Keratinocyte (primary cell): ENCODE results near the gene YEATS4.

ENCODE experiments used
- CTCF ChIP-seq, 3 experiments: IDR thresholded peaks in 1 of 3; conservative IDR thresholded peaks in 1 of 3; optimal IDR thresholded peaks in 1 of 3; 2 replicates in 2 of 3; 3 replicates in 1 of 3; pipeline versions ENCODE3 to v1.5.1; 2011; ENCODE audit warnings: low read length in 3 of 3, mild to moderate bottlenecking in 3 of 3, moderate library complexity in 2 of 3, control low read depth in 1 of 3, inconsistent platforms in 1 of 3; ENCODE audit not compliant: insufficient read depth in 2 of 3; ENCODE audit errors: extremely low read depth in 1 of 3
- EZH2 ChIP-seq: IDR thresholded peaks from one replicate; pipeline ENCODE4 v1.6.1; 2012; ENCODE audit warnings: inconsistent platforms, mild to moderate bottlenecking, low read length, moderate library complexity

GRCh38 chr12:69397978-69398377 is 38.4 kb downstream of the YEATS4 start:
- no peak for TF ChIP-seq CTCF (optimal IDR thresholded peaks at IDR 0.05 in 1 of 3, IDR thresholded peaks at IDR 0.05 in 1 of 3, conservative IDR thresholded peaks at IDR 0.05 in 1 of 3; ENCODE audit: extremely low read depth in 1 of 3, insufficient read depth in 2 of 3, low read length in 3 of 3)
- no peak for TF ChIP-seq EZH2
